ENCODE measurements around the gene SF3B5. TPM values are rescaled to one million over a fixed set of nuclear protein-coding genes. Genes with fewer than 3 reads are reported as not detected.

Gene SF3B5
- total and polyA plus RNA-seq, 9 of the 15 experiments (the other 6 are each of a cell fraction or from before 2014, with no cell fraction given), result 238 to 1,211 (median 407) TPM

GRCh38 chr6:144063744-144064401, 31.5 kb downstream of the SF3B5 start (continued):
- TF ChIP-seq CUX1 (CRISPR knock-in tag; IDR thresholded peaks at IDR 0.05) (no peak), IFI16 (CRISPR knock-in tag; IDR thresholded peaks at IDR 0.05) (no peak), TRIM24 (IDR thresholded peaks at IDR 0.05) (0 out of 4 replicates have a peak, but pooled peaks of 1 of the 2 experiments have one; percentile 28), PATZ1 (CRISPR knock-in tag; IDR thresholded peaks at IDR 0.05; ENCODE audit: borderline replicate concordance) (no peak), HMG20A (CRISPR knock-in tag; conservative IDR thresholded peaks at IDR 0.05) (no peak), ETV1 (tag; conservative IDR thresholded peaks at IDR 0.05; ENCODE audit: low read depth) (no peak), ZNF518B (CRISPR knock-in tag; IDR thresholded peaks at IDR 0.05) (no peak), UBTF (IDR thresholded peaks at IDR 0.05; ENCODE audit: borderline replicate concordance in 1 of 2, low read depth in 2 of 2, low read length in 2 of 2) (peak; percentile 81 to 88; a peak in 3 of 4 replicates), GTF2B (IDR thresholded peaks at IDR 0.05; ENCODE audit: extremely low read depth, insufficient read length) (no peak), ZNF174 (CRISPR knock-in tag; IDR thresholded peaks at IDR 0.05) (no peak), SIRT6 (IDR thresholded peaks at IDR 0.05; ENCODE audit: low read depth, low read length) (no peak), SLC30A9 (CRISPR knock-in tag; IDR thresholded peaks at IDR 0.05) (no peak), SIN3B (IDR thresholded peaks at IDR 0.05; ENCODE audit: low read depth) (peak; percentile 32)
